Caco-2 (cell line): ENCODE results near the gene CDH13. TPM values are rescaled to one million over a fixed set of nuclear protein-coding genes. Genes with fewer than 3 reads are reported as not detected.

Experiments used
- BruUV-seq: library from RNA; stranded (reverse); fragments of 400-500 nt; replicated peaks from 2 replicates; lab custom pipeline; 2021; lab: Mats Ljungman, UMichigan
- CTCF ChIA-PET: fragments of 300-600 bp; sonication (Branson Sonifier 250); formaldehyde crosslinking; loops from one replicate; lab custom pipeline; 2022; ENCODE audit warnings: antibody characterized with exemption; lab: Charles Lee
- POLR2A ChIA-PET: fragments of 300-600 bp; sonication (Branson Sonifier 250); formaldehyde crosslinking; loops from one replicate; lab custom pipeline; 2022; ENCODE audit warnings: antibody characterized with exemption; lab: Charles Lee
- DNase-seq, 2 experiments: peaks; one replicate each; pipeline versions ENCODE4 v3.0.0 to v3.0.0-alpha.2; 2020 to 2022
- H3K27me3 ChIP-seq: replicated peaks from 2 replicates; pipeline ENCODE4 v1.6.0; 2011; ENCODE audit warnings: low read length; ENCODE audit not compliant: control insufficient read depth, insufficient read depth
- H3K36me3 ChIP-seq: 2 replicates; pipeline ENCODE4 v1.5.1; 2011; ENCODE audit warnings: low read length; ENCODE audit not compliant: control insufficient read depth, insufficient read depth
- H3K4me1 ChIP-seq: fragments of 250-450 bp; sonication (Bioruptor Pico); 2 replicates; pipeline ENCODE4 v1.5.1; 2020; ENCODE audit warnings: mild to moderate bottlenecking
- H3K4me3 ChIP-seq: 2 replicates; pipeline ENCODE4 v1.5.1; 2011; ENCODE audit warnings: low read depth, mild to moderate bottlenecking, control low read depth, low read length
- H3K9me3 ChIP-seq: fragments of 250-450 bp; sonication (Bioruptor Pico); 2 replicates; pipeline ENCODE4 v1.5.1; 2020; ENCODE audit warnings: mild to moderate bottlenecking, moderate library complexity
- H3K27ac Mint-ChIP-seq: one replicate; pipeline ENCODE4 v1.8.0; 2022; ENCODE audit warnings: mixed read lengths; ENCODE audit not compliant: unreplicated experiment
- H3K27me3 Mint-ChIP-seq: one replicate; pipeline ENCODE4 v1.8.0; 2022; ENCODE audit warnings: mixed read lengths; ENCODE audit not compliant: insufficient read depth, unreplicated experiment
- H3K36me3 Mint-ChIP-seq: one replicate; pipeline ENCODE4 v1.8.0; 2022; ENCODE audit warnings: mild to moderate bottlenecking, mixed read lengths; ENCODE audit not compliant: insufficient read depth, unreplicated experiment
- H3K4me1 Mint-ChIP-seq: one replicate; pipeline ENCODE4 v1.8.0; 2022; ENCODE audit warnings: low read depth, mixed read lengths; ENCODE audit not compliant: unreplicated experiment
- H3K4me3 Mint-ChIP-seq: one replicate; pipeline ENCODE4 v1.8.0; 2022; ENCODE audit warnings: mild to moderate bottlenecking, moderate library complexity, mixed read lengths; ENCODE audit not compliant: unreplicated experiment
- H3K9me3 Mint-ChIP-seq: one replicate; pipeline ENCODE4 v1.8.0; 2022; ENCODE audit warnings: mixed read lengths; ENCODE audit not compliant: unreplicated experiment
- intact Hi-C: fragments of 100-400 bp; cut with micrococcal nuclease; formaldehyde crosslinking; loops from one replicate; pipeline ENCODE4 v1.10.0; 2022; ENCODE audit not compliant: unreplicated experiment
- total RNA-seq: library from RNA; stranded (reverse); gene quantifications from 2 replicates; pipeline ENCODE4 v1.2.3, GENCODE V29; 2022
- TF ChIP-seq, protein P1 (sequence below), 2 experiments: fragments of 200-600 bp in 1 of 2; IDR thresholded peaks; 1 replicate in 1 of 2; 2 replicates in 1 of 2; pipeline versions ENCODE4 v1.5.1 to v1.8.0; 2011 to 2022; ENCODE audit warnings: antibody characterized with exemption in 1 of 2, control low read depth in 1 of 2, inconsistent platforms in 1 of 2, low read depth in 1 of 2, low read length in 1 of 2, mild to moderate bottlenecking in 1 of 2, moderate library complexity in 1 of 2; ENCODE audit not compliant: insufficient read depth in 1 of 2, severe bottlenecking in 1 of 2, unreplicated experiment in 1 of 2

The CDH13 gene
- total RNA-seq, 1 experiment from 2014 or later: 2.2 TPM

DNA sequence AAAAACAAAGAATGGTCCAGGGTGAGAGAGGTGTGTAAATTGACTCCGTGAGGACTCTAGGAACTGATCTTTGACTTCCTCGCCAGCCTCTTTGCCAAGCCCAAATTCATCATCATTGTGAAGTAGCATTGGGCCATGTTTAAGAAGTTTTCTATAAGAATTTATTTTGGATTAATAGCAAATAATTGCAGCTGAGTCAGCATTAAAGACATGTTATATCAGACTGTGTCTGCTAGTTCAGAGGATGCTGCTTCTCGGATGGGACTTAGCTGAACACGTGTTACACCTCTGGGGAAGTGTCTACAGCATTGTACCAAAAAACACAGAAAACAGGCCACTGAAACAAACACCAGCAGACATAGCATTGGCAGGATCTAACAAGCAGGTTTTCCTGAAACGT is 366.6 kb downstream of the CDH13 start:
- intact Hi-C loops: no loop called here
- Mint-ChIP-seq H3K27ac (no peak overlapping the region), H3K4me3 (no peak overlapping the region), H3K4me1 (no peaks in the 10 kb centered on the region), H3K9me3 (no peaks in the 10 kb centered on the region), H3K36me3 (no peaks in the 10 kb centered on the region), H3K27me3 (no peaks in the 10 kb centered on the region)
- BruUV-seq: no TSS peak
- ChIA-PET POLR2A (no interaction called here), CTCF (no interaction called here)
- Histone ChIP-seq H3K4me1 (peaks cover 6% of the 10 kb centered on the region; the same call in 1 of the 2 replicates), H3K4me3 (no peak overlapping the region), H3K9me3 (no peaks in the 10 kb centered on the region), H3K36me3 (no peaks in the 10 kb centered on the region), H3K27me3 (no peaks in the 10 kb centered on the region)
- DNase-seq: no peak
- TF ChIP-seq, protein P1, sequence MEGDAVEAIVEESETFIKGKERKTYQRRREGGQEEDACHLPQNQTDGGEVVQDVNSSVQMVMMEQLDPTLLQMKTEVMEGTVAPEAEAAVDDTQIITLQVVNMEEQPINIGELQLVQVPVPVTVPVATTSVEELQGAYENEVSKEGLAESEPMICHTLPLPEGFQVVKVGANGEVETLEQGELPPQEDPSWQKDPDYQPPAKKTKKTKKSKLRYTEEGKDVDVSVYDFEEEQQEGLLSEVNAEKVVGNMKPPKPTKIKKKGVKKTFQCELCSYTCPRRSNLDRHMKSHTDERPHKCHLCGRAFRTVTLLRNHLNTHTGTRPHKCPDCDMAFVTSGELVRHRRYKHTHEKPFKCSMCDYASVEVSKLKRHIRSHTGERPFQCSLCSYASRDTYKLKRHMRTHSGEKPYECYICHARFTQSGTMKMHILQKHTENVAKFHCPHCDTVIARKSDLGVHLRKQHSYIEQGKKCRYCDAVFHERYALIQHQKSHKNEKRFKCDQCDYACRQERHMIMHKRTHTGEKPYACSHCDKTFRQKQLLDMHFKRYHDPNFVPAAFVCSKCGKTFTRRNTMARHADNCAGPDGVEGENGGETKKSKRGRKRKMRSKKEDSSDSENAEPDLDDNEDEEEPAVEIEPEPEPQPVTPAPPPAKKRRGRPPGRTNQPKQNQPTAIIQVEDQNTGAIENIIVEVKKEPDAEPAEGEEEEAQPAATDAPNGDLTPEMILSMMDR (IDR thresholded peaks at IDR 0.05; ENCODE audit: insufficient read depth in 1 of 2, low read depth in 1 of 2, low read length in 1 of 2, severe bottlenecking in 1 of 2, unreplicated experiment in 1 of 2): no peak

DNA sequence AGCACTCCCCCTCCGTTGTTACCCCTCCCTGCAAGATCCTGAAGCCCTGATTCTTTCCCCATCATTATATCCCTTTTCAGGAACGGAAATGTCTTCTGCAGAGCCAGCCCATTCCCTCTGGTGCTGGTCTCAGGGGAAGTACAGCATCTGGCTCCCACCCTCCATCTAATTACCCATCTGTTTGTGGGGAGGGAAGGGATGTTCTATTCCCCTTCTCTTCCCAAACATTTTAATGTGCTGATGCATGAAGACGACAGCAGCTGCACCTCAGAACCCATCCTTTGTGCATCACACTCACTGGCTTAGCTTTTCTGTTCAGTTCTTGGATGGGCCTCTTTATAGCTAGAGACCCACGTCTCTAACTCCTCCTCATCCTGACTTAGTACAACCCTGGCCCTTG is 367.2 kb downstream of the CDH13 start:
- Mint-ChIP-seq H3K36me3 (no peaks in the 10 kb centered on the region), H3K27ac (no peak overlapping the region), H3K4me3 (no peak overlapping the region), H3K9me3 (no peaks in the 10 kb centered on the region), H3K4me1 (no peaks in the 10 kb centered on the region), H3K27me3 (no peaks in the 10 kb centered on the region)
- ChIA-PET POLR2A (no interaction called here), CTCF (no interaction called here)
- no peak for DNase-seq
- Histone ChIP-seq H3K4me1 (peaks cover 6% of the 10 kb centered on the region; the same call in 1 of the 2 replicates), H3K9me3 (no peaks in the 10 kb centered on the region), H3K36me3 (no peaks in the 10 kb centered on the region), H3K4me3 (no peak overlapping the region), H3K27me3 (no peaks in the 10 kb centered on the region)
- BruUV-seq: no TSS peak
- intact Hi-C loops: no loop called here
- TF ChIP-seq, protein P1 (IDR thresholded peaks at IDR 0.05; ENCODE audit: insufficient read depth in 1 of 2, low read depth in 1 of 2, low read length in 1 of 2, severe bottlenecking in 1 of 2, unreplicated experiment in 1 of 2): no peak

DNA sequence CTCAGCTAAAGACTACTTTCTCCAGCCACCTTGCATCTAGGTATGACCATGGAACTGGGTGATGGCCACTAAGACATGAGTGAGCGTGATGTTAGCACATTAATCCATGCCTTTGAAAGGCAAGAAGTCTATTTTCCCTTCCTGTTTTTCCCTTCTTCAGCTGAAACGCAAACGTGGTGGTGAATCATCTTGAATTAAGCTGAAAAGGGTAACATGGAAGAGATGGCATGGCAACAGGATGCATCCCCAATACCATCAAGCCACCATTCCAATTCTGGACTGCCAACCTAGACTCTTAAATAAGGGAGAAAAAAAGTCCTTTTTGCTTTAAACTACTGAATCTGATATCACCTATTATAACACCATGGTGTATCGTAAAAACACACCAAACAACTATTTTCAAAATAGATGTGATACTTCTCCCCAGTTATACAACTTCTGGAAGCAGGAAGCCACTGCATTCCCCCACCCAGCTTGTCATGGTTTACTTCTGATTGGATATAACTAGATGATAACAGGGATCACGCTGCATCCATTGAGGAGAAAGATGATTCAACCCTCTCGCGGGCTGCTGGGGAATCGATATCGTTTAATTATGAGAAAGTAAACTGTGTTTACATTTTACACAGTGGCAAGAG is 368.6 kb downstream of the CDH13 start:
- ChIA-PET CTCF (no interaction called here), POLR2A (no interaction called here)
- no TSS peak for BruUV-seq
- Histone ChIP-seq H3K27me3 (no peaks in the 10 kb centered on the region), H3K9me3 (no peaks in the 10 kb centered on the region), H3K4me1 (peaks cover 6% of the 10 kb centered on the region; the same call in 1 of the 2 replicates), H3K4me3 (no peak overlapping the region), H3K36me3 (no peaks in the 10 kb centered on the region)
- Mint-ChIP-seq H3K9me3 (no peaks in the 10 kb centered on the region), H3K27ac (no peak overlapping the region), H3K27me3 (no peaks in the 10 kb centered on the region), H3K4me1 (no peaks in the 10 kb centered on the region), H3K36me3 (no peaks in the 10 kb centered on the region), H3K4me3 (no peak overlapping the region)
- TF ChIP-seq, protein P1 (IDR thresholded peaks at IDR 0.05; ENCODE audit: insufficient read depth in 1 of 2, low read depth in 1 of 2, low read length in 1 of 2, severe bottlenecking in 1 of 2, unreplicated experiment in 1 of 2): no peak
- intact Hi-C loops: no loop called here
- no peak for DNase-seq
